GM21360 (cell line): ENCODE measurements around the gene USP21.

Experiments used
- ATAC-seq: cut with Tn5 transposase; IDR thresholded peaks from one replicate; pipeline ENCODE4 v1.9.1; 2021; ENCODE audit warnings: mild to moderate bottlenecking, moderate library complexity; ENCODE audit not compliant: unreplicated experiment

Gene USP21

GRCh38 chr1:161166669-161167548 is 7.6 kb downstream of the USP21 start:
- ATAC-seq = no peak

GRCh38 chr1:161168906-161169305 is 9.6 kb downstream of the USP21 start:
- ATAC-seq = no peak

- no peak for ATAC-seq
Measured at GRCh38 chr1:161171191-161171590, 11.9 kb downstream of the USP21 start.

- ATAC-seq = no peak
Measured at GRCh38 chr1:161171696-161172095, 12.4 kb downstream of the USP21 start.

- ATAC-seq = no peak
Measured at GRCh38 chr1:161172349-161172748, 13.0 kb downstream of the USP21 start.

GRCh38 chr1:161172776-161173376 is 13.6 kb downstream of the USP21 start:
- ATAC-seq = no peak

- no peak for ATAC-seq
Measured at GRCh38 chr1:161173711-161174110, 14.4 kb downstream of the USP21 start.

- no peak for ATAC-seq
Measured at GRCh38 chr1:161174911-161175310, 15.6 kb downstream of the USP21 start.

GRCh38 chr1:161175771-161176453 is 16.6 kb downstream of the USP21 start:
- ATAC-seq = no peak

- no peak for ATAC-seq
Measured at GRCh38 chr1:161176468-161177111, 17.3 kb downstream of the USP21 start.

- ATAC-seq = peak; percentile 84
Measured at GRCh38 chr1:161177112-161177935, 18.0 kb downstream of the USP21 start, which contains the start of gene B4GALT3. TSS of gene B4GALT3 (minus strand) at chr1:161177507. CDS start at chr1:161176060, 1,447 bp downstream.

- no peak for ATAC-seq
Measured at GRCh38 chr1:161177936-161178244, 18.6 kb downstream of the USP21 start.

GRCh38 chr1:161179698-161180097 is 20.4 kb downstream of the USP21 start:
- ATAC-seq = no peak

- no peak for ATAC-seq
Measured at GRCh38 chr1:161180639-161181038, 21.3 kb downstream of the USP21 start.

GRCh38 chr1:161182214-161182613 is 22.9 kb downstream of the USP21 start:
- ATAC-seq = no peak

GRCh38 chr1:161185282-161185682 is 26.0 kb downstream of the USP21 start:
- peak; percentile 65 for ATAC-seq

- peak; percentile 38 for ATAC-seq
Measured at GRCh38 chr1:161185732-161186311, 26.5 kb downstream of the USP21 start.

- ATAC-seq = no peak
Measured at GRCh38 chr1:161187311-161187710, 28.0 kb downstream of the USP21 start.

GRCh38 chr1:161188381-161188780 is 29.1 kb downstream of the USP21 start:
- no peak for ATAC-seq

GRCh38 chr1:161189036-161189435 is 29.7 kb downstream of the USP21 start:
- no peak for ATAC-seq
